ENCODE results near the gene LBH.

The LBH gene

GRCh38 chr2:30197570-30198192, 33.7 kb upstream of the LBH start:
- H3K4me3 ChIP-seq (ENCODE audit: low read depth in 1 of 2, low read length in 2 of 2): no peak overlapping the region
- H3K27me3 ChIP-seq (ENCODE audit: control insufficient read depth in 1 of 2, insufficient read depth in 2 of 2, low read length in 2 of 2): no peaks in the 10 kb centered on the region
- no peaks in the 10 kb centered on the region for H3K9me3 ChIP-seq (ENCODE audit: low read length)
- H3K9ac ChIP-seq (ENCODE audit: low read length): no peak overlapping the region
- H3K4me1 ChIP-seq (ENCODE audit: insufficient read depth, low read length): peaks cover 10% of the 10 kb centered on the region
- no peak overlapping the region for H3K27ac ChIP-seq (ENCODE audit: low read depth, low read length)
- H3K36me3 ChIP-seq (ENCODE audit: insufficient read depth, low read length): no peaks in the 10 kb centered on the region

- Histone ChIP-seq H3K4me3 (ENCODE audit: low read depth in 1 of 2, low read length in 2 of 2) (no peak overlapping the region), H3K9ac (ENCODE audit: low read length) (no peak overlapping the region), H3K4me1 (ENCODE audit: insufficient read depth, low read length) (peaks cover 19% of the 10 kb centered on the region), H3K27me3 (ENCODE audit: control insufficient read depth in 1 of 2, insufficient read depth in 2 of 2, low read length in 2 of 2) (no peaks in the 10 kb centered on the region), H3K36me3 (ENCODE audit: insufficient read depth, low read length) (no peaks in the 10 kb centered on the region), H3K27ac (ENCODE audit: low read depth, low read length) (peak overlapping the region; percentile 57), H3K9me3 (ENCODE audit: low read length) (no peaks in the 10 kb centered on the region)
Measured at GRCh38 chr2:30201990-30202389, 29.3 kb upstream of the LBH start.

- Histone ChIP-seq H3K36me3 (ENCODE audit: insufficient read depth, low read length) (no peaks in the 10 kb centered on the region), H3K9me3 (ENCODE audit: low read length) (no peaks in the 10 kb centered on the region), H3K9ac (ENCODE audit: low read length) (no peak overlapping the region), H3K4me1 (ENCODE audit: insufficient read depth, low read length) (peaks cover 19% of the 10 kb centered on the region), H3K27me3 (ENCODE audit: control insufficient read depth in 1 of 2, insufficient read depth in 2 of 2, low read length in 2 of 2) (no peaks in the 10 kb centered on the region), H3K27ac (ENCODE audit: low read depth, low read length) (peak overlapping the region; percentile 34), H3K4me3 (ENCODE audit: low read depth in 1 of 2, low read length in 2 of 2) (peak overlapping the region in 1 of 2 donors; percentile 6)
Measured at GRCh38 chr2:30203156-30203555, 28.2 kb upstream of the LBH start.

GRCh38 chr2:30204281-30204680, 27.1 kb upstream of the LBH start:
- Histone ChIP-seq H3K4me1 (ENCODE audit: insufficient read depth, low read length) (peaks cover 24% of the 10 kb centered on the region), H3K9ac (ENCODE audit: low read length) (no peak overlapping the region), H3K9me3 (ENCODE audit: low read length) (no peaks in the 10 kb centered on the region), H3K4me3 (ENCODE audit: low read depth in 1 of 2, low read length in 2 of 2) (no peak overlapping the region), H3K27me3 (ENCODE audit: control insufficient read depth in 1 of 2, insufficient read depth in 2 of 2, low read length in 2 of 2) (no peaks in the 10 kb centered on the region), H3K36me3 (ENCODE audit: insufficient read depth, low read length) (no peaks in the 10 kb centered on the region), H3K27ac (ENCODE audit: low read depth, low read length) (no peak overlapping the region)

GRCh38 chr2:30205456-30205855, 25.9 kb upstream of the LBH start:
- Histone ChIP-seq H3K9me3 (ENCODE audit: low read length) (no peaks in the 10 kb centered on the region), H3K36me3 (ENCODE audit: insufficient read depth, low read length) (no peaks in the 10 kb centered on the region), H3K27me3 (ENCODE audit: control insufficient read depth in 1 of 2, insufficient read depth in 2 of 2, low read length in 2 of 2) (no peaks in the 10 kb centered on the region), H3K27ac (ENCODE audit: low read depth, low read length) (no peak overlapping the region), H3K4me1 (ENCODE audit: insufficient read depth, low read length) (peaks cover 24% of the 10 kb centered on the region), H3K4me3 (ENCODE audit: low read depth in 1 of 2, low read length in 2 of 2) (no peak overlapping the region), H3K9ac (ENCODE audit: low read length) (no peak overlapping the region)

- Histone ChIP-seq H3K4me1 (ENCODE audit: insufficient read depth, low read length) (peaks cover 22% of the 10 kb centered on the region), H3K4me3 (ENCODE audit: low read depth in 1 of 2, low read length in 2 of 2) (no peak overlapping the region), H3K9me3 (ENCODE audit: low read length) (no peaks in the 10 kb centered on the region), H3K9ac (ENCODE audit: low read length) (no peak overlapping the region), H3K27ac (ENCODE audit: low read depth, low read length) (no peak overlapping the region), H3K27me3 (ENCODE audit: control insufficient read depth in 1 of 2, insufficient read depth in 2 of 2, low read length in 2 of 2) (no peaks in the 10 kb centered on the region), H3K36me3 (ENCODE audit: insufficient read depth, low read length) (no peaks in the 10 kb centered on the region)
Measured at GRCh38 chr2:30206461-30207430, 24.6 kb upstream of the LBH start.

- H3K9me3 ChIP-seq (ENCODE audit: low read length): no peaks in the 10 kb centered on the region
- no peaks in the 10 kb centered on the region for H3K36me3 ChIP-seq (ENCODE audit: insufficient read depth, low read length)
- no peak overlapping the region for H3K9ac ChIP-seq (ENCODE audit: low read length)
- H3K4me1 ChIP-seq (ENCODE audit: insufficient read depth, low read length): peaks cover 7% of the 10 kb centered on the region
- H3K4me3 ChIP-seq (ENCODE audit: low read depth in 1 of 2, low read length in 2 of 2): no peak overlapping the region
- H3K27me3 ChIP-seq (ENCODE audit: control insufficient read depth in 1 of 2, insufficient read depth in 2 of 2, low read length in 2 of 2): no peaks in the 10 kb centered on the region
- H3K27ac ChIP-seq (ENCODE audit: low read depth, low read length): no peak overlapping the region
Measured at GRCh38 chr2:30208453-30208852, 22.9 kb upstream of the LBH start.

GRCh38 chr2:30209227-30209626, 22.1 kb upstream of the LBH start:
- Histone ChIP-seq H3K27me3 (ENCODE audit: control insufficient read depth in 1 of 2, insufficient read depth in 2 of 2, low read length in 2 of 2) (no peaks in the 10 kb centered on the region), H3K36me3 (ENCODE audit: insufficient read depth, low read length) (no peaks in the 10 kb centered on the region), H3K4me1 (ENCODE audit: insufficient read depth, low read length) (peaks cover 5% of the 10 kb centered on the region), H3K4me3 (ENCODE audit: low read depth in 1 of 2, low read length in 2 of 2) (no peak overlapping the region), H3K27ac (ENCODE audit: low read depth, low read length) (no peak overlapping the region), H3K9me3 (ENCODE audit: low read length) (no peaks in the 10 kb centered on the region), H3K9ac (ENCODE audit: low read length) (no peak overlapping the region)

GRCh38 chr2:30213326-30213725, 18.0 kb upstream of the LBH start:
- H3K9me3 ChIP-seq (ENCODE audit: low read length): no peaks in the 10 kb centered on the region
- H3K4me1 ChIP-seq (ENCODE audit: insufficient read depth, low read length): peaks cover 10% of the 10 kb centered on the region
- H3K27me3 ChIP-seq (ENCODE audit: control insufficient read depth in 1 of 2, insufficient read depth in 2 of 2, low read length in 2 of 2): no peaks in the 10 kb centered on the region
- H3K4me3 ChIP-seq (ENCODE audit: low read depth in 1 of 2, low read length in 2 of 2): no peak overlapping the region
- H3K27ac ChIP-seq (ENCODE audit: low read depth, low read length): no peak overlapping the region
- no peaks in the 10 kb centered on the region for H3K36me3 ChIP-seq (ENCODE audit: insufficient read depth, low read length)
- H3K9ac ChIP-seq (ENCODE audit: low read length): no peak overlapping the region

GRCh38 chr2:30213907-30214463, 17.3 kb upstream of the LBH start:
- Histone ChIP-seq H3K4me1 (ENCODE audit: insufficient read depth, low read length) (peaks cover 5% of the 10 kb centered on the region), H3K27ac (ENCODE audit: low read depth, low read length) (no peak overlapping the region), H3K4me3 (ENCODE audit: low read depth in 1 of 2, low read length in 2 of 2) (no peak overlapping the region)

GRCh38 chr2:30216157-30216556, 15.2 kb upstream of the LBH start:
- no peak overlapping the region for H3K4me3 ChIP-seq (ENCODE audit: low read depth in 1 of 2, low read length in 2 of 2)
- no peak overlapping the region for H3K27ac ChIP-seq (ENCODE audit: low read depth, low read length)
- H3K27me3 ChIP-seq (ENCODE audit: control insufficient read depth in 1 of 2, insufficient read depth in 2 of 2, low read length in 2 of 2): no peaks in the 10 kb centered on the region
- H3K4me1 ChIP-seq (ENCODE audit: insufficient read depth, low read length): peaks cover 5% of the 10 kb centered on the region
- no peaks in the 10 kb centered on the region for H3K9me3 ChIP-seq (ENCODE audit: low read length)
- no peak overlapping the region for H3K9ac ChIP-seq (ENCODE audit: low read length)
- H3K36me3 ChIP-seq (ENCODE audit: insufficient read depth, low read length): no peaks in the 10 kb centered on the region

More at GRCh38 chr2:30213907-30214463, 17.3 kb upstream of the LBH start:
- H3K36me3 ChIP-seq (ENCODE audit: insufficient read depth, low read length): no peaks in the 10 kb centered on the region
- H3K27me3 ChIP-seq (ENCODE audit: control insufficient read depth in 1 of 2, insufficient read depth in 2 of 2, low read length in 2 of 2): no peaks in the 10 kb centered on the region
- H3K9me3 ChIP-seq (ENCODE audit: low read length): no peaks in the 10 kb centered on the region
- H3K9ac ChIP-seq (ENCODE audit: low read length): no peak overlapping the region

Measured in muscle layer of colon (tissue), 2 donors.